RWPE2 (cell line): ENCODE results near the gene SLAMF8.

Experiments used
- ATAC-seq: fragments of 200-7000 bp; cut with Tn5 transposase; 3 replicates; pipeline ENCODE4 v1.9.1; 2021; ENCODE audit warnings: low read depth
- DNase-seq: peaks from one replicate; pipeline ENCODE4 v3.0.0-alpha.2; 2020; ENCODE audit warnings: low spot score
- H3K27ac ChIP-seq: fragments of 450-650 bp; 2 replicates; pipeline ENCODE4 v1.5.1; 2017; ENCODE audit warnings: mild to moderate bottlenecking; ENCODE audit not compliant: poor library complexity, severe bottlenecking
- H3K27me3 ChIP-seq: fragments of 250-450 bp; sonication (Bioruptor Pico); 2 replicates; pipeline ENCODE4 v1.5.1; 2021; ENCODE audit warnings: mild to moderate bottlenecking, moderate library complexity; ENCODE audit not compliant: insufficient read depth, poor library complexity, severe bottlenecking
- H3K36me3 ChIP-seq: fragments of 250-450 bp; sonication (Bioruptor Pico); 2 replicates; pipeline ENCODE4 v1.5.1; 2020; ENCODE audit warnings: low read depth, mild to moderate bottlenecking, moderate library complexity
- H3K4me1 ChIP-seq: fragments of 250-450 bp; sonication (Bioruptor Pico); 2 replicates; pipeline ENCODE4 v1.5.1; 2021; ENCODE audit warnings: mild to moderate bottlenecking, moderate library complexity; ENCODE audit not compliant: insufficient read depth, poor library complexity, severe bottlenecking
- H3K4me3 ChIP-seq: fragments of 250-450 bp; sonication (Bioruptor Pico); 2 replicates; pipeline ENCODE4 v1.5.1; 2021; ENCODE audit warnings: mild to moderate bottlenecking, moderate library complexity; ENCODE audit not compliant: severe bottlenecking
- H3K9me3 ChIP-seq: fragments of 250-450 bp; sonication (Bioruptor Pico); 2 replicates; pipeline ENCODE4 v1.5.1; 2021; ENCODE audit warnings: mild to moderate bottlenecking, moderate library complexity; ENCODE audit not compliant: severe bottlenecking
- TF ChIP-seq, protein P1 (sequence below): fragments of 450-650 bp; IDR thresholded peaks from one replicate; pipeline ENCODE4 v1.5.1; 2017; ENCODE audit warnings: mild to moderate bottlenecking, moderate library complexity; ENCODE audit not compliant: poor library complexity, severe bottlenecking

The SLAMF8 gene

GRCh38 chr1:159851407-159851806 lies 24.7 kb downstream of the SLAMF8 start:
- no peak overlapping the region for H3K27ac ChIP-seq
- no peak for ATAC-seq
- no peak overlapping the region for H3K4me3 ChIP-seq
- no peaks in the 10 kb centered on the region for H3K36me3 ChIP-seq
- H3K9me3 ChIP-seq, result no peaks in the 10 kb centered on the region
- H3K4me1 ChIP-seq, result peaks cover 24% of the 10 kb centered on the region
- H3K27me3 ChIP-seq, result no peaks in the 10 kb centered on the region
- DNase-seq, result no peak
- TF ChIP-seq, protein P1, sequence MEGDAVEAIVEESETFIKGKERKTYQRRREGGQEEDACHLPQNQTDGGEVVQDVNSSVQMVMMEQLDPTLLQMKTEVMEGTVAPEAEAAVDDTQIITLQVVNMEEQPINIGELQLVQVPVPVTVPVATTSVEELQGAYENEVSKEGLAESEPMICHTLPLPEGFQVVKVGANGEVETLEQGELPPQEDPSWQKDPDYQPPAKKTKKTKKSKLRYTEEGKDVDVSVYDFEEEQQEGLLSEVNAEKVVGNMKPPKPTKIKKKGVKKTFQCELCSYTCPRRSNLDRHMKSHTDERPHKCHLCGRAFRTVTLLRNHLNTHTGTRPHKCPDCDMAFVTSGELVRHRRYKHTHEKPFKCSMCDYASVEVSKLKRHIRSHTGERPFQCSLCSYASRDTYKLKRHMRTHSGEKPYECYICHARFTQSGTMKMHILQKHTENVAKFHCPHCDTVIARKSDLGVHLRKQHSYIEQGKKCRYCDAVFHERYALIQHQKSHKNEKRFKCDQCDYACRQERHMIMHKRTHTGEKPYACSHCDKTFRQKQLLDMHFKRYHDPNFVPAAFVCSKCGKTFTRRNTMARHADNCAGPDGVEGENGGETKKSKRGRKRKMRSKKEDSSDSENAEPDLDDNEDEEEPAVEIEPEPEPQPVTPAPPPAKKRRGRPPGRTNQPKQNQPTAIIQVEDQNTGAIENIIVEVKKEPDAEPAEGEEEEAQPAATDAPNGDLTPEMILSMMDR, result peak; percentile 23

DNA sequence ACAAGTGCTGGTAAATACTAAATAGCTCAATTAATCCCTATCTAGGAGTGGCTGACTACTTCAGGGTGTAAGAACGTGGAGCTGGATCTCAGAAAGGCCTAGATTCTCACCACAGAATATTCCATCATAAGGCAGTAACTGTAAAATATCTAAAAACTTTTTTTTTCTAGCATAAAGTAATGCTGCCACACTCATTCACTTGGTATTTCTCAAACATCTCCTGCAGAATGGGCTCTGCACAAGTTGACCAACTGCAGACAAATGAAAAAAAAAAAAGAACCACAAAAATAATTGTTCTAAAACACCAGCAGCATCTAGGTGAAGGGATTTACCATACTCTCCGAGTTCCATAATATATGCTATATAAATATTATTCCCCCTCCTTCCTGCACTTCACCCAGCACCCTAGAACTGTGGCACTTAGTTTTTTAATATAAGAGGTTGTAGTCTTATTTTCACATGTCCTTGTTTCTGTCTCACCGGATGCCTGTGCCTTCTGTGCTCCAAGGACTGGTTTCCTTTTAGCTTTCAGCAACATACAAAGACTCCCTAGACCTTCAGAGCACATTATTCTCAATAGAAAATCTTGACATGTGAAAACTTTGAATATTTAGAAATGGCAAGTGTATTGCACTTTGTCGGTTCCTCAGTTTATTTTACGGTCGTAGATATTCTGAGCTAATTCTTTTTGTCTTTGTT lies 26.9 kb downstream of the SLAMF8 start:
- peak overlapping the region; percentile 63 for H3K27ac ChIP-seq

GRCh38 chr1:159854116-159854692 lies 27.5 kb downstream of the SLAMF8 start:
- H3K9me3 ChIP-seq, result no peaks in the 10 kb centered on the region
- ATAC-seq (peak; percentile 60), DNase-seq (no peak)
- peak overlapping the region; percentile 48 for H3K4me3 ChIP-seq
- no peaks in the 10 kb centered on the region for H3K36me3 ChIP-seq
- no peaks in the 10 kb centered on the region for H3K27me3 ChIP-seq
- H3K27ac ChIP-seq, result peak overlapping the region; percentile 63
- TF ChIP-seq, protein P1, result no peak
- H3K4me1 ChIP-seq, result peaks cover 19% of the 10 kb centered on the region

More for the DNA sequence above, 26.9 kb downstream of the SLAMF8 start:
- DNase-seq (no peak), ATAC-seq (no peak)
- Histone ChIP-seq H3K4me3 (peak overlapping the region; percentile 48), H3K27me3 (no peaks in the 10 kb centered on the region), H3K36me3 (no peaks in the 10 kb centered on the region), H3K4me1 (peaks cover 24% of the 10 kb centered on the region), H3K9me3 (no peaks in the 10 kb centered on the region)
- TF ChIP-seq, protein P1, result no peak

DNA sequence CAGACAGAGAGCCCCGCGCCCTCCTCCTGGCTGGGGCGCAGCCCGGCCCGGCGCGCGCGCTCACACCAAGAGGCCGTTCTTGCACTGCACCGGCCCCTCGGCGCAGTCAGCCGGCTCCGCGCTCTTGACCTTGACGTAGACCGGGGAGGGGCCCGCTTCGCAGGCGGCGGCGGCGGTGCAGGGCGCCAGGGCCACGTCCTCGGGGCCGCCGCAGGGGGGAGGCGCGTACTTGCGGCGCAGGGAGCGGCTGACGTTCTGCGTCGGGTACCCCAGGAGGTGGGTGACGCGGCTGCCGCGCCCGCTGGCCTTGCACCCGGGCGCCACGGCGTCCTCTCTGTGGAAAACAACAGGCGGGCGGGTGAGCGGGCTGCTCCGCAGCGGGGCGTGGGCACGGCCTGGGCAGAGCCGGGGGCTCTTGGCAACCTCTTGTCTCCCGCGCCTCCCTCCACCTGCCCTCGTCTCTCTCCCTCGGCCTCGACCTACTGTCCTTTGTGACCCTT lies 28.1 kb downstream of the SLAMF8 start:
- peak overlapping the region; percentile 48 for H3K4me3 ChIP-seq
- H3K27ac ChIP-seq, result peak overlapping the region; percentile 63
- ATAC-seq, result peak; percentile 90
- peak; percentile 76 for DNase-seq
- TF ChIP-seq, protein P1, result no peak
- H3K36me3 ChIP-seq, result no peaks in the 10 kb centered on the region
- H3K4me1 ChIP-seq, result peaks cover 13% of the 10 kb centered on the region
- no peaks in the 10 kb centered on the region for H3K27me3 ChIP-seq
- no peaks in the 10 kb centered on the region for H3K9me3 ChIP-seq

GRCh38 chr1:159855709-159856108 lies 29.0 kb downstream of the SLAMF8 start:
- Histone ChIP-seq H3K27ac (no peak overlapping the region), H3K36me3 (no peaks in the 10 kb centered on the region), H3K4me3 (no peak overlapping the region), H3K4me1 (peaks cover 5% of the 10 kb centered on the region), H3K27me3 (no peaks in the 10 kb centered on the region), H3K9me3 (no peaks in the 10 kb centered on the region)
- no peak for DNase-seq
- TF ChIP-seq, protein P1, result no peak
- no peak for ATAC-seq
